H7 (cell line): Measurements from ENCODE around the gene AAK1. TPM values are rescaled to one million over a fixed set of nuclear protein-coding genes. Genes with fewer than 3 reads are reported as not detected.
"Not testable (repeated sequence)": the region's sequence is repeated elsewhere in the genome, so short reads cannot be mapped to it uniquely, and the experiment has no call there.

Experiments
- DNase-seq: peaks from one replicate; pipeline ENCODE4 v3.0.0; 2012
- H3K27me3 ChIP-seq: 2 replicates; pipeline ENCODE4 v1.6.0; 2011; ENCODE audit warnings: mild to moderate bottlenecking, low read length; ENCODE audit not compliant: control insufficient read depth, insufficient read depth
- H3K36me3 ChIP-seq: replicated peaks from 2 replicates; pipeline ENCODE4 v1.5.1; 2011; ENCODE audit warnings: low read length; ENCODE audit not compliant: control insufficient read depth, insufficient read depth
- H3K4me3 ChIP-seq: 2 replicates; pipeline ENCODE4 v1.5.1; 2011; ENCODE audit warnings: low read depth, mild to moderate bottlenecking, control low read depth, low read length, moderate library complexity; ENCODE audit not compliant: insufficient read depth
- total RNA-seq: library from RNA; depleted of rRNA; stranded (reverse); fragments of >200 nt; shearing (Covaris generic); gene quantifications from 2 replicates; pipeline ENCODE4 v1.2.3, GENCODE V29; 2014

Gene AAK1
- total RNA-seq, 1 experiment from 2014 or later, result 26.5 TPM

DNA sequence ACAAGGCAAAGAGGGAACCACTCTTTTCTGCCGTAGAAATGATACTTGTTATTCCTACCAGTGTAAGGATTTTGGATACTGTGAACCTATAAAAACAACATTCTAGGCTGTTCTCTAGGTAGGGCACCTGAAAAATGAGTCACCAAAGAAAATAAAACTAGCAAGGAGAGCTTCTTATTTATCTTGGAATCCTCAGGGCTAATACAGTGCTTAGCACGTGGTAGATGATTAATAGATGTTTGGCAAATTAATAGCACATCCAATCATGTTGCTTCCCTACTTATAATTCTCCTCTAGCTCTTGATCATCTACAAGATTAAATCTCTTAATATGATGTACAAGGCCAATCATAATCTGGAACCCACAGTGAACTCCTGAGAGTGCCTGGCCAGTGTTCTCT, 73.1 kb downstream of the AAK1 start:
- Histone ChIP-seq H3K36me3 (no peaks in the 10 kb centered on the region), H3K27me3 (no peaks in the 10 kb centered on the region), H3K4me3 (no peak overlapping the region)
- DNase-seq, result no peak

- Histone ChIP-seq H3K36me3 (no peaks in the 10 kb centered on the region), H3K27me3 (no peaks in the 10 kb centered on the region), H3K4me3 (no peak overlapping the region)
- DNase-seq, result no peak
Observed at GRCh38 chr2:69567909-69568300, 75.6 kb downstream of the AAK1 start.

DNA sequence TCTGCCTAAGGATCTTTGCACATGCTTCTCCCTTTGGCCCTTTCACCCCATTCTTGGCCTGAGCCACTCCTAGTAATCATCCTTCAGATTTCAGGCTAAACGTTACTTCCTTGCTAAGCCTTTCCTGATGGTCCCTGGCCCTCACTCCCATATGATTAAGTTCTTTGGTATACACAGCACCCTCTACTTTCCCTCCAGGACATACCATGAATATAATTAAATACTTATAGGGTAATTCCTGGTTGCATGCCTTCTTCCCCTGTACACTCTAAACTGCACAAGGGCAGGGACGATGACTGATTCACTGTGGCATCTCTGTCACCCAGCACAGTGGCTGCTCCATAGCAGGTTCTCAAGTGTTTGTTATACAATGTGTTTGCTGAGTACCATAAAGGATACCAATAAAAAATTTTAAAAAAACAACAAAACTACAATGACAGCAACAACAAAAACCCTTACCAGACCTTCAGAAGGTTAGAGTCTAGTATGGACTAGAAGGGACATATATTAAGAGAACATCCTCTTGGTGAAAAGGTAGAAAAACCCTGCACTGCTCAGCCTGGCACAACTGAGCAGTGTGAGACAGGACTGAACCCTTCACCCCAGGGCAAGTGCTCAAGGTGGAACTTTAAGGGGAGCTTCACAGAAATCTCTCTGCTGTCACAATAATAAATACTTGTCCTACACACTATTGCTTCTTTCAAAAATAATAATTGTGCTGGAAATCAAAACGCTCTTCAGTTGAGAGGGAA, 76.2 kb downstream of the AAK1 start:
- no peak for DNase-seq
- Histone ChIP-seq H3K4me3 (no peak overlapping the region), H3K27me3 (no peaks in the 10 kb centered on the region), H3K36me3 (no peaks in the 10 kb centered on the region)

GRCh38 chr2:69566669-69567068, 76.9 kb downstream of the AAK1 start:
- H3K27me3 ChIP-seq, result no peaks in the 10 kb centered on the region

DNA sequence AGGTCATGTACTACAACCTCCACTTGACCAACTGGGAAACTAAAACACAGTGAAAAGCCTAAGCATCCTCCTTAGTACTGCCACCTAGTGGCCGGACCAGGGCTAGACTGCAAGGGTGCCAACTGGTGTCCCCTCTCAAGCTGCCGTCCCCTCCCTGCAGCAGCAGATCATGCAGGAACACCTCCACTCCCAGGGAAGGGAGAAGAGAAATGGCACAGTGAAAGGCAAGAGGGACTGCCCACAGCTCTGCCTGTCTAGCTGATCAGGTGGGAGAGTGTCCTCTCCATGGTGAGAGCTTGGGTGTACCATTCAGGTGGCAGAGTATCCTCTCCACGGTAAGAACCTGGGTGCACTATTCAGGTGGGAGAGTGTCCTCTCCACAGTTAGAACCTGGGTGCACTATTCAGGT, 78.1 kb downstream of the AAK1 start:
- Histone ChIP-seq H3K27me3 (no peaks in the 10 kb centered on the region), H3K36me3 (no peaks in the 10 kb centered on the region), H3K4me3 (no peak overlapping the region)
- peak; percentile 62 for DNase-seq

More at GRCh38 chr2:69566669-69567068, 76.9 kb downstream of the AAK1 start:
- no peak for DNase-seq
- H3K36me3 ChIP-seq, result no peaks in the 10 kb centered on the region
- H3K4me3 ChIP-seq, result no peak overlapping the region

DNA sequence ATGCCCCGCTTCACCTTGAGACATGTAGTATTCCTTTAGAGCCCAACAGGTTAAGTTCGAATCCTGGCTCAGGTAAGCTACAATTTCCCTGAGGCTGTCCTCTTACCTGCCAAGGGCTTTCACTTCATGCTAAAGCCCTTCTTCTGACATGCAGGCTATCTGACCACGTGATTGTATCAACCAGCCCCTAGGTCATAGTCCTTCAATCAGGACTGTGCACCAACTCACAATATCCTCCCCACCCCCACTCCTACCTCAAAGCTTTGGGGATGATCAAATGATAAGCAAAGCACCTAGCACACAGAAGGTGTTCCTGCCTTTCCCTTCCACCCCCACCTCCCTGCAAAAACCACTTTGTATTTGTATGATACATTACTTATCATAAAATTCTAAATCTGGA, 78.9 kb downstream of the AAK1 start:
- Histone ChIP-seq H3K4me3 (no peak overlapping the region), H3K27me3 (no peaks in the 10 kb centered on the region), H3K36me3 (no peaks in the 10 kb centered on the region)
- DNase-seq, result no peak

- Histone ChIP-seq H3K4me3 (no peak overlapping the region), H3K36me3 (no peaks in the 10 kb centered on the region), H3K27me3 (no peaks in the 10 kb centered on the region)
- no peak for DNase-seq
Observed at GRCh38 chr2:69563021-69563420, 80.5 kb downstream of the AAK1 start.

GRCh38 chr2:69561101-69561500, 82.4 kb downstream of the AAK1 start:
- DNase-seq, result no peak
- no peaks in the 10 kb centered on the region for H3K36me3 ChIP-seq
- no peak overlapping the region for H3K4me3 ChIP-seq
- no peaks in the 10 kb centered on the region for H3K27me3 ChIP-seq

- no peak for DNase-seq
- H3K27me3 ChIP-seq, result no peaks in the 10 kb centered on the region
- H3K36me3 ChIP-seq, result no peaks in the 10 kb centered on the region
- no peak overlapping the region for H3K4me3 ChIP-seq
Observed at GRCh38 chr2:69560147-69560482, 83.4 kb downstream of the AAK1 start.

DNA sequence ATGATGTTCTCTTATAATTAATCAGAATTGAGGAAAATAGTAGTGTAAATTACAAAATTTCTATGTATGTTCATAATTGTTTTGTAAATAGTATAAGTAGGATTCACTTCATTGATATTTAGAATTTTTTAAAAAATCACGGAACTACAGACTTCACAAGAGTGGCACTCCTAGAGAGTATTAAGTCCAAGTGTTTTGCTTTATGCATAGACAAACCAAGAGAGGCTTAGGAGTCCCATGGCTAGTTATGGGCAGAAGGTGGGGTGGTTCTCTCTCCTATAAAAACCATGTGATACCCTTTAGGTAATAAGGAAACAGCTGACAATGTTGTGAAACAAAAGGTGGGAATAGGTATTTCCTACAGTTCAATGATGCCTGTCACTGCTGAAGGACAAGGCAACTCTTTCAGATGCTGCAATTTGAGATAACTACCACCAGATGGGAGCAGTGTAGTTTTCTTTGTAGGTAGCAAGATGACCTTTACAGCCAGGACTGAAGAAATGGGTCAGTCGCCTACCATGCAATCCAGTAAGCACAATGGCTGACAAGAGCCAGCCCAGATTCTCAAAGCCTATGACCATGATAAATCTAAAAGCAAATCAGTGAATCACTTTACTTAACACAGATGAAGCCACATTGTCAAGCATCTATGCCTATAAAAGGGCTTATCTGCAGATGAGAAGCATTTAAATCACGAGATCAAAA, 83.9 kb downstream of the AAK1 start:
- Histone ChIP-seq H3K27me3 (no peaks in the 10 kb centered on the region), H3K4me3 (no peak overlapping the region), H3K36me3 (no peaks in the 10 kb centered on the region)
- DNase-seq, result peak; percentile 61

- no peak for DNase-seq
- Histone ChIP-seq H3K36me3 (no peaks in the 10 kb centered on the region), H3K4me3 (no peak overlapping the region), H3K27me3 (no peaks in the 10 kb centered on the region)
Observed at GRCh38 chr2:69556008-69556407, 87.5 kb downstream of the AAK1 start.

DNA sequence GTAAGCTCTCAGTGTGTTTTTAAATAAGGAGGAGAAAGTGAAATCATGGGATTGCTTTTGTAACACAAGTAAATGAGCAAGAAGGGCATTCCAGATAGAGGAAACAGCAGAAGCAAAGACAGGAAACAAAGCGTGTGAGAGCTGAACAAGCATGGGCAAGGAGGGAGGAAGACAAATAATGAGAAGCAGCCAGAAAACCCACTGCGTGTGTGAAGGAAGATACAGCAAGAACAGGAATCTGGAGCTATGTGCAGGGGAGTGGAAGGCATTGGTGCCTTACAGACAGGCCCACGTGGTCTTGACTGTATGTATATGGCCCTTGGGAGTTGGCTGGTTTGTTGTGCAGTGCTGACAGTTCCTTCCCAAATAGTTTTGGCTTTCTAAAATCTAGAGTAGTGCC, 88.6 kb downstream of the AAK1 start:
- no peak for DNase-seq
- Histone ChIP-seq H3K36me3 (no peaks in the 10 kb centered on the region), H3K4me3 (no peak overlapping the region), H3K27me3 (no peaks in the 10 kb centered on the region)

DNA sequence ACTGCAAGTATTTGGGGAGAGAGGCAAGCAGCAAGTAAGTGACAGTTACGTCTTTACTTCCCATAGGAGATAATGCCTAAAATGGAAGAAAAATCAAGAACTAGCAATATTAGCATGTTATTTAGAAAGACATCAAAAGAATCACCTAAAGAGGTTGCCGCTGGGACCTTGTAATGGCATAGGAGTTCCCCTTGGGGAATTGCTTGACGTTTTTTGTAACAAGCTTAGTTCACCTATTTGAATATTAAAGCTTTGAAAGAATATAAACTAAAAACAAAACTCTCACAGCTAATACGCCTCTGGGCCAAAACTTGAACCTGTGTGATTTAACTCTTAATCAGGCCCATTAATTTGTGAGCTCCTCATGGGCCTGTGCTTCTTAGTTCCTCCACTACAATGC, 89.0 kb downstream of the AAK1 start:
- H3K4me3 ChIP-seq, result no peak overlapping the region
- DNase-seq, result no peak
- H3K27me3 ChIP-seq, result no peaks in the 10 kb centered on the region
- H3K36me3 ChIP-seq, result no peaks in the 10 kb centered on the region

DNA sequence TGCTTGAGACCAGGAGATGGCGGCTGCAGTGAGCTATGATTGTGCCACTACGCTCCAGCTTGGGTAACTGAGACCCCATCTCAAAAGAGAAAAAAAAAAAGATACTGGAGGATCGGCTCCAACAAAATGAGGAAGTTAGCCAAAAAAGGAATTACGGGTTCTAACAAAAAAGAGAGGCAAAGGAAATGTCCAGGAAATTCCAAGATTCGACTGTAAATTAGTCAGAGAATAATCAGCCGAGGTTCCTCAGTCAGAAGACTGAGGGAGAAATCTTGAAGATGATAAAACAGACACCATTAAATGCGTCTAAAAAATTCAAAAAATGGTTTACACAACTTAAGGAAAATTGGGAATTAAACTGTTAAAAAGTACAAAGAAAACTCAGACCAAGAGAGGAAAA, 89.5 kb downstream of the AAK1 start:
- H3K27me3 ChIP-seq, result no peaks in the 10 kb centered on the region
- H3K4me3 ChIP-seq, result no peak overlapping the region
- no peak for DNase-seq
- no peaks in the 10 kb centered on the region for H3K36me3 ChIP-seq

- DNase-seq, H3K27me3 ChIP-seq, H3K36me3 ChIP-seq, H3K4me3 ChIP-seq: not testable (repeated sequence)
Observed at GRCh38 chr2:69550511-69550910, 93.0 kb downstream of the AAK1 start.
